ENCODE results near the gene SLC6A4. TPM values are rescaled to one million over a fixed set of nuclear protein-coding genes. Genes with fewer than 3 reads are reported as not detected.

Gene SLC6A4
- polyA plus RNA-seq, 3 donors, result not detected

- Mint-ChIP-seq H3K4me1 (peaks cover 41% of the 10 kb centered on the region), H3K27me3 (ENCODE audit: low read depth in 3 of 3) (peaks cover 73 to 84% (median 77%) of the 10 kb centered on the region in 3 donors), H3K27ac (no peak overlapping the region), H3K36me3 (peaks cover 0 to 11% of the 10 kb centered on the region in 2 donors), H3K4me3 (peak overlapping the region; percentile 72 to 84), H3K9me3 (peaks cover 0 to 32% (median 15%) of the 10 kb centered on the region in 7 donors)
- Histone ChIP-seq H4K20me1 (ENCODE audit: insufficient read depth, low read length) (no peaks in the 10 kb centered on the region), H3K9me3 (replicated peaks in 1 of 2; ENCODE audit: control insufficient read depth in 1 of 2, insufficient read depth in 1 of 2, low read length in 2 of 2) (peaks cover 3 to 15% of the 10 kb centered on the region in 2 donors), H3K27me3 (ENCODE audit: control insufficient read depth in 2 of 2, insufficient read depth in 2 of 2, low read length in 2 of 2) (peaks cover 43 to 69% of the 10 kb centered on the region in 2 donors), H3K79me2 (ENCODE audit: insufficient read depth, low read length) (no peaks in the 10 kb centered on the region), H3K9ac (ENCODE audit: insufficient read depth, low read length, poor library complexity, severe bottlenecking) (peak overlapping the region; percentile 13), H3K36me3 (replicated peaks in 1 of 2; ENCODE audit: control insufficient read depth in 1 of 2, insufficient read depth in 2 of 2, low read length in 2 of 2) (no peaks in the 10 kb centered on the region), H2AFZ (ENCODE audit: insufficient read depth, low read depth, low read length, poor library complexity, severe bottlenecking) (peak overlapping the region; percentile 54), H3K27ac (ENCODE audit: low read depth in 1 of 2, low read length in 2 of 2) (no peak overlapping the region), H3K4me2 (replicated peaks; ENCODE audit: extremely low read depth, low read length, poor library complexity, severe bottlenecking) (peak overlapping the region; percentile 75), H3K4me1 (ENCODE audit: control insufficient read depth in 1 of 2, insufficient read depth in 2 of 2, low read length in 2 of 2) (peaks cover 22 to 31% of the 10 kb centered on the region in 2 donors), H3K4me3 (replicated peaks in 1 of 3; ENCODE audit: low read depth in 2 of 3, low read length in 3 of 3) (peak overlapping the region in 1 of 3 experiments; percentile 63)
- intact Hi-C loops (cut with micrococcal nuclease), result no loop called here
- no peak for TF ChIP-seq CTCF (IDR thresholded peaks at IDR 0.05)
- 41% methylated on average over 4 of the region's 10 CpGs for WGBS (ENCODE audit: insufficient coverage)
- DNase-seq, result no peak
Observed at GRCh38 chr17:30236297-30236624, 764 bp upstream of the SLC6A4 start.

- Histone ChIP-seq H3K4me1 (ENCODE audit: control insufficient read depth in 1 of 2, insufficient read depth in 2 of 2, low read length in 2 of 2) (peaks cover 32 to 42% of the 10 kb centered on the region in 2 donors), H3K9me3 (replicated peaks in 1 of 2; ENCODE audit: control insufficient read depth in 1 of 2, insufficient read depth in 1 of 2, low read length in 2 of 2) (peaks cover 0 to 15% of the 10 kb centered on the region in 2 donors), H3K4me2 (replicated peaks; ENCODE audit: extremely low read depth, low read length, poor library complexity, severe bottlenecking) (peak overlapping the region; percentile 75), H3K79me2 (ENCODE audit: insufficient read depth, low read length) (no peaks in the 10 kb centered on the region), H3K36me3 (replicated peaks in 1 of 2; ENCODE audit: control insufficient read depth in 1 of 2, insufficient read depth in 2 of 2, low read length in 2 of 2) (no peaks in the 10 kb centered on the region), H4K20me1 (ENCODE audit: insufficient read depth, low read length) (no peaks in the 10 kb centered on the region), H3K27me3 (ENCODE audit: control insufficient read depth in 2 of 2, insufficient read depth in 2 of 2, low read length in 2 of 2) (peaks cover 43 to 69% of the 10 kb centered on the region in 2 donors), H3K4me3 (replicated peaks in 1 of 3; ENCODE audit: low read depth in 2 of 3, low read length in 3 of 3) (peak overlapping the region in 1 of 3 experiments; percentile 63), H3K27ac (ENCODE audit: low read depth in 1 of 2, low read length in 2 of 2) (no peak overlapping the region), H2AFZ (ENCODE audit: insufficient read depth, low read depth, low read length, poor library complexity, severe bottlenecking) (peak overlapping the region; percentile 54), H3K9ac (ENCODE audit: insufficient read depth, low read length, poor library complexity, severe bottlenecking) (no peak overlapping the region)
- peaks cover 73 to 81% (median 76%) of the 10 kb centered on the region in 3 donors for H3K27me3 Mint-ChIP-seq (ENCODE audit: low read depth in 3 of 3)
- no peak for TF ChIP-seq CTCF (IDR thresholded peaks at IDR 0.05)
- H3K4me3 Mint-ChIP-seq, result peak overlapping the region; percentile 59 to 84
- no peak for DNase-seq
- no peak overlapping the region for H3K27ac Mint-ChIP-seq
- peaks cover 0 to 11% of the 10 kb centered on the region in 2 donors for H3K36me3 Mint-ChIP-seq
- 51% methylated on average over 10 of the region's 12 CpGs for WGBS (ENCODE audit: insufficient coverage)
- peaks cover 1 to 33% (median 10%) of the 10 kb centered on the region in 7 donors for H3K9me3 Mint-ChIP-seq
- intact Hi-C loops (cut with micrococcal nuclease), result no loop called here
- peaks cover 52% of the 10 kb centered on the region for H3K4me1 Mint-ChIP-seq
Observed at GRCh38 chr17:30234964-30235363, 533 bp downstream of the SLC6A4 start.

All from CD14-positive monocyte (primary cell).